Spleen (tissue), 11 donors: ENCODE results near the gene BPI. TPM values are rescaled to one million over a fixed set of nuclear protein-coding genes. Genes with fewer than 3 reads are reported as not detected.
"Not testable (repeated sequence)": the region's sequence is repeated elsewhere in the genome, so short reads cannot be mapped to it uniquely, and the experiment has no call there.

Experiments used
- DNase-seq: peaks from one replicate; pipeline ENCODE4 v3.0.0-alpha.2; 2020
- H3K27ac ChIP-seq, 8 donors: fragments of 200-600 bp; sonication (generic) in 7 of 8; 1 replicate in 4 of 8; 2 replicates in 4 of 8; pipeline versions ENCODE4 v1.5.0 to v1.8.0; 2016 to 2021; ENCODE audit warnings: inconsistent platforms in 4 of 8, mild to moderate bottlenecking in 4 of 8, moderate library complexity in 1 of 8
- H3K27me3 ChIP-seq, 7 donors: fragments of 200-600 bp; sonication (generic) in 6 of 7; replicated peaks in 1 of 7; 1 replicate in 4 of 7; 2 replicates in 3 of 7; pipeline versions ENCODE4 v1.5.0 to v1.8.0; 2016 to 2021; ENCODE audit warnings: inconsistent platforms in 3 of 7, mild to moderate bottlenecking in 1 of 7
- H3K36me3 ChIP-seq, 6 donors: fragments of 200-600 bp; sonication (generic) in 5 of 6; 1 replicate in 4 of 6; 2 replicates in 2 of 6; pipeline versions ENCODE4 v1.5.0 to v1.8.0; 2016 to 2021; ENCODE audit warnings: inconsistent platforms in 2 of 6
- H3K4me1 ChIP-seq, 6 donors: fragments of 200-600 bp; sonication (generic) in 5 of 6; 1 replicate in 3 of 6; 2 replicates in 3 of 6; pipeline versions ENCODE4 v1.5.0 to v1.8.0; 2016 to 2021; ENCODE audit warnings: inconsistent platforms in 3 of 6
- H3K4me3 ChIP-seq, 8 donors: fragments of 200-600 bp; sonication (generic) in 7 of 8; 1 replicate in 4 of 8; 2 replicates in 4 of 8; pipeline versions ENCODE4 v1.5.0 to v1.8.0; 2016 to 2021; ENCODE audit warnings: inconsistent platforms in 4 of 8, mild to moderate bottlenecking in 4 of 8, moderate library complexity in 2 of 8
- H3K9me3 ChIP-seq, 8 donors: fragments of 200-600 bp; sonication (generic) in 7 of 8; 1 replicate in 4 of 8; 2 replicates in 4 of 8; pipeline versions ENCODE4 v1.5.0 to v1.8.0; 2016 to 2021; ENCODE audit warnings: inconsistent platforms in 4 of 8
- CTCF ChIP-seq, 11 experiments: fragments of 200-600 bp in 7 of 11; fragments of 450-650 bp in 4 of 11; sonication (generic) in 4 of 11; IDR thresholded peaks in 8 of 11; conservative IDR thresholded peaks in 3 of 11; 1 replicate in 7 of 11; 2 replicates in 4 of 11; pipeline versions ENCODE4 v1.4.0 to v1.8.0; 2016 to 2021; ENCODE audit warnings: antibody characterized with exemption in 11 of 11, inconsistent platforms in 4 of 11, mild to moderate bottlenecking in 1 of 11
- POLR2A ChIP-seq, 3 donors: fragments of 450-650 bp; IDR thresholded peaks; one replicate each; pipeline ENCODE4 v1.5.1; 2017; ENCODE audit warnings: antibody characterized with exemption in 3 of 3, mild to moderate bottlenecking in 1 of 3
- POLR2AphosphoS5 ChIP-seq, 3 donors: sonication (generic); formaldehyde crosslinking; IDR thresholded peaks; one replicate each; pipeline ENCODE4 v1.5.1; 2017; ENCODE audit warnings: antibody characterized with exemption in 3 of 3
- WGBS, 5 donors: extraction: QIAGEN DNeasy Blood & Tissue Kit in 3 of 5; methylation state at CpG; one replicate each; pipeline versions ENCODE4 v1.1.5 to v1.1.7; 2013 to 2018; 5-methylcytosine and 5-hydroxymethylcytosine counted together
- intact Hi-C: fragments of 100-400 bp; cut with DNase I; formaldehyde crosslinking; loops from one replicate; pipeline ENCODE4 v1.15.0; 2023; ENCODE audit warnings: low total_unique reads
- polyA plus RNA-seq, 3 donors: library from polyadenylated mRNA; stranded (reverse); fragments of 200-250 nt; gene quantifications; one replicate each; pipeline ENCODE4 v1.2.1, GENCODE V29; 2013
- total RNA-seq, 7 donors: library from RNA; depleted of rRNA in 3 of 7; stranded (reverse); fragments of >200 nt in 3 of 7; fragmentation: NEBNext Ultra II Directional in 4 of 7; extraction: Animal tissue kit (Norgen Biotek cat#: 25700) in 4 of 7; gene quantifications; one replicate each; pipeline versions ENCODE4 v1.1.0 to v1.2.1, GENCODE V29; 2016 to 2021
- donor health status: healthy with polysubstance abuse.
- donor health status: DM: no; HTN: no; CAD: no; lungs with moderate emphysema.
- donor health status: DM: no; HTN: no; CAD: no.
- donor health status: Bipolar disorder and iron deficiency.
- donor health status: healthy.
- donor health status: DM: no; HTN: no; CAD: no.
- donor health status: DM: yes; HTN: yes; CAD: no.

BPI gene
- total and polyA plus RNA-seq, 10 donors, result 1.1 to 49.4 (median 4.3) TPM

GRCh38 chr20:38373898-38374297 lies 69.9 kb downstream of the BPI start:
- Histone ChIP-seq H3K4me1 (peaks cover 0 to 10% (median 0%) of the 10 kb centered on the region in 6 donors), H3K27me3 (no peaks in the 10 kb centered on the region), H3K9me3 (no peaks in the 10 kb centered on the region), H3K4me3 (no peak overlapping the region), H3K36me3 (no peaks in the 10 kb centered on the region), H3K27ac (peak overlapping the region in 5 of 8 donors; percentile 69 to 81 (median 80))
- TF ChIP-seq CTCF (IDR thresholded peaks at IDR 0.05 in 8 of 11, conservative IDR thresholded peaks at IDR 0.05 in 3 of 11) (no peak), POLR2AphosphoS5 (IDR thresholded peaks at IDR 0.05) (no peak), POLR2A (IDR thresholded peaks at IDR 0.05) (no peak)
- intact Hi-C loops, result no loop called here
- no peak for DNase-seq
- WGBS, 5 donors, result 59 to 81% (median 74%) methylated on average over 5 of the region's 5 CpGs

- Histone ChIP-seq H3K36me3 (no peaks in the 10 kb centered on the region), H3K9me3 (no peaks in the 10 kb centered on the region), H3K4me3 (no peak overlapping the region), H3K4me1 (peaks cover 0 to 10% (median 0%) of the 10 kb centered on the region in 6 donors), H3K27ac (no peak overlapping the region), H3K27me3 (peaks cover 0 to 15% (median 0%) of the 10 kb centered on the region in 7 donors)
- no peak for DNase-seq
- TF ChIP-seq POLR2AphosphoS5 (IDR thresholded peaks at IDR 0.05) (no peak), CTCF (IDR thresholded peaks at IDR 0.05 in 8 of 11, conservative IDR thresholded peaks at IDR 0.05 in 3 of 11) (no peak), POLR2A (IDR thresholded peaks at IDR 0.05) (no peak)
- intact Hi-C loops, result no loop called here
- 85 to 90% (median 86%) methylated on average over 11 of the region's 11 CpGs for WGBS, 5 donors
Measured at GRCh38 chr20:38377039-38377685, 73.2 kb downstream of the BPI start.

- H3K4me3 ChIP-seq, H3K4me1 ChIP-seq, intact Hi-C loops, H3K9me3 ChIP-seq, H3K27ac ChIP-seq, H3K36me3 ChIP-seq, DNase-seq: not testable (repeated sequence)
- WGBS, 5 donors, result 78 to 83% methylated on average over 5 of the region's 5 CpGs; no CpG with 5 or more reads in 3 of the 5 donors
- peaks cover 0 to 15% (median 0%) of the 10 kb centered on the region in 7 donors for H3K27me3 ChIP-seq
Measured at GRCh38 chr20:38377838-38378237, 73.9 kb downstream of the BPI start.

GRCh38 chr20:38383147-38383546 lies 79.2 kb downstream of the BPI start:
- H3K27me3 ChIP-seq, result peaks cover 0 to 20% (median 0%) of the 10 kb centered on the region in 7 donors
- H3K36me3 ChIP-seq, result no peaks in the 10 kb centered on the region
- H3K4me1 ChIP-seq, result no peaks in the 10 kb centered on the region
- no peak overlapping the region for H3K27ac ChIP-seq
- 77 to 88% (median 83%) methylated on average over 4 of the region's 4 CpGs for WGBS, 5 donors
- no peaks in the 10 kb centered on the region for H3K9me3 ChIP-seq
- H3K4me3 ChIP-seq, result no peak overlapping the region
- intact Hi-C loops, result no loop called here
- DNase-seq, result no peak
- no peak for TF ChIP-seq POLR2A (IDR thresholded peaks at IDR 0.05)
- no peak for TF ChIP-seq CTCF (IDR thresholded peaks at IDR 0.05 in 8 of 11, conservative IDR thresholded peaks at IDR 0.05 in 3 of 11)
- no peak for TF ChIP-seq POLR2AphosphoS5 (IDR thresholded peaks at IDR 0.05)
